C4-2B (cell line): ENCODE measurements around the gene TEX19.

Experiments used
- ZFX ChIP-seq: fragments of 450-650 bp; IDR thresholded peaks from 2 replicates; pipeline ENCODE4 v1.6.1; 2017
- TF ChIP-seq, protein P1 (sequence below): fragments of 450-650 bp; conservative IDR thresholded peaks from 2 replicates; pipeline ENCODE4 v1.5.1; 2017; ENCODE audit warnings: mild to moderate bottlenecking

- TF ChIP-seq, protein P1, sequence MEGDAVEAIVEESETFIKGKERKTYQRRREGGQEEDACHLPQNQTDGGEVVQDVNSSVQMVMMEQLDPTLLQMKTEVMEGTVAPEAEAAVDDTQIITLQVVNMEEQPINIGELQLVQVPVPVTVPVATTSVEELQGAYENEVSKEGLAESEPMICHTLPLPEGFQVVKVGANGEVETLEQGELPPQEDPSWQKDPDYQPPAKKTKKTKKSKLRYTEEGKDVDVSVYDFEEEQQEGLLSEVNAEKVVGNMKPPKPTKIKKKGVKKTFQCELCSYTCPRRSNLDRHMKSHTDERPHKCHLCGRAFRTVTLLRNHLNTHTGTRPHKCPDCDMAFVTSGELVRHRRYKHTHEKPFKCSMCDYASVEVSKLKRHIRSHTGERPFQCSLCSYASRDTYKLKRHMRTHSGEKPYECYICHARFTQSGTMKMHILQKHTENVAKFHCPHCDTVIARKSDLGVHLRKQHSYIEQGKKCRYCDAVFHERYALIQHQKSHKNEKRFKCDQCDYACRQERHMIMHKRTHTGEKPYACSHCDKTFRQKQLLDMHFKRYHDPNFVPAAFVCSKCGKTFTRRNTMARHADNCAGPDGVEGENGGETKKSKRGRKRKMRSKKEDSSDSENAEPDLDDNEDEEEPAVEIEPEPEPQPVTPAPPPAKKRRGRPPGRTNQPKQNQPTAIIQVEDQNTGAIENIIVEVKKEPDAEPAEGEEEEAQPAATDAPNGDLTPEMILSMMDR = no peak
- no peak for TF ChIP-seq ZFX
Observed at GRCh38 chr17:82402865-82403264, 43.8 kb downstream of the TEX19 start.
